HepG2 (cell line): ENCODE results near the gene ANKFY1. TPM values are rescaled to one million over a fixed set of nuclear protein-coding genes. Genes with fewer than 3 reads are reported as not detected.
A peak's percentile ranks its signal among the peaks of the same experiment; 100 is the strongest.

ENCODE experiments used
- CENPT ChIP-seq: sonication (generic); formaldehyde crosslinking; IDR thresholded peaks from 2 replicates; pipeline ENCODE4 v1.8.0; 2022; ENCODE audit warnings: low read depth, mild to moderate bottlenecking, moderate library complexity, missing genetic modification reagents
- EP300 ChIP-seq, 3 experiments: sonication (generic) in 1 of 3; formaldehyde crosslinking in 1 of 3; IDR thresholded peaks; 2 replicates each; pipeline versions ENCODE4 v1.5.1 to v1.6.1; 2011 to 2020; ENCODE audit warnings: low read depth in 2 of 3, low read length in 2 of 3, borderline replicate concordance in 1 of 3, improper control_type of control experiment in 1 of 3, mild to moderate bottlenecking in 1 of 3, missing genetic modification reagents in 1 of 3, moderate library complexity in 1 of 3
- HOXD1 ChIP-seq: sonication (generic); formaldehyde crosslinking; IDR thresholded peaks from 2 replicates; pipeline ENCODE4 v1.5.0; 2020; ENCODE audit warnings: missing genetic modification reagents
- MTA1 ChIP-seq: sonication (generic); formaldehyde crosslinking; IDR thresholded peaks from 2 replicates; pipeline ENCODE4 v1.4.0; 2020; ENCODE audit warnings: missing genetic modification reagents, mild to moderate bottlenecking, borderline replicate concordance
- NCOA2 ChIP-seq: sonication (generic); formaldehyde crosslinking; IDR thresholded peaks from 2 replicates; pipeline ENCODE4 v1.8.0; 2022; ENCODE audit warnings: inconsistent platforms
- NPAS2 ChIP-seq: sonication (generic); formaldehyde crosslinking; IDR thresholded peaks from 2 replicates; pipeline ENCODE4 v1.8.0; 2022; ENCODE audit warnings: mild to moderate bottlenecking, missing genetic modification reagents, borderline replicate concordance
- SIN3B ChIP-seq: fragments of 150-350 bp; IDR thresholded peaks from 2 replicates; pipeline ENCODE4 v1.6.1; 2014; ENCODE audit warnings: low read length
- ZFP36 ChIP-seq: fragments of 150-350 bp; IDR thresholded peaks from 2 replicates; pipeline ENCODE4 v1.6.1; 2018; ENCODE audit warnings: borderline replicate concordance, low read length, low read depth; ENCODE audit not compliant: partially characterized antibody
- ZKSCAN8 ChIP-seq: IDR thresholded peaks from 2 replicates; pipeline ENCODE4 v1.6.1; 2016; ENCODE audit warnings: borderline replicate concordance, missing genetic modification reagents, missing compliant biosample characterization
- ZNF10 ChIP-seq: sonication (generic); formaldehyde crosslinking; IDR thresholded peaks from 2 replicates; pipeline ENCODE4 v1.4.0; 2020; ENCODE audit warnings: mild to moderate bottlenecking, low read depth, missing genetic modification reagents, borderline replicate concordance
- ZNF75D ChIP-seq: sonication (generic); formaldehyde crosslinking; IDR thresholded peaks from 2 replicates; pipeline ENCODE4 v1.8.1; 2023; ENCODE audit warnings: missing genetic modification reagents, mild to moderate bottlenecking, borderline replicate concordance
- ZNF879 ChIP-seq: sonication (generic); formaldehyde crosslinking; IDR thresholded peaks from 2 replicates; pipeline ENCODE4 v1.8.1; 2023; ENCODE audit warnings: missing genetic modification reagents
- polyA plus RNA-seq, 8 experiments: library from polyadenylated mRNA; depleted of rRNA in 3 of 8; stranded (reverse) in 7 of 8; unstranded in 1 of 8; fragments of >200 nt; fragmentation: Illumina TruSeq in 4 of 8; extraction: Trizol in 4 of 8; gene quantifications; 2 replicates each; pipeline versions ENCODE4 v1.2.1 to v1.2.3, GENCODE V29; 2011 to 2016; ENCODE audit warnings: low read depth in 4 of 8, missing spikeins in 1 of 8, mixed read lengths in 1 of 8; ENCODE audit not compliant: insufficient read depth in 1 of 8
- total RNA-seq, 5 experiments: library from RNA; depleted of rRNA; stranded (reverse); fragments of >200 nt; fragmentation: Illumina TruSeq; extraction: Trizol; gene quantifications; 2 replicates each; pipeline ENCODE4 v1.2.3, GENCODE V29; 2016; ENCODE audit warnings: low read depth in 1 of 5
- TF ChIP-seq, protein P1 (sequence below), 2 experiments: fragments of 450-650 bp in 1 of 2; sonication (generic) in 1 of 2; formaldehyde crosslinking in 1 of 2; IDR thresholded peaks; 2 replicates each; pipeline versions ENCODE4 v1.6.1 to v1.8.0; 2016 to 2022; ENCODE audit warnings: antibody characterized with exemption in 1 of 2, mild to moderate bottlenecking in 1 of 2, missing genetic modification reagents in 1 of 2
- TF ChIP-seq, protein P2 (sequence below): IDR thresholded peaks from 2 replicates; pipeline ENCODE4 v1.6.1; 2016; ENCODE audit warnings: missing compliant biosample characterization, missing genetic modification reagents, borderline replicate concordance
- TF ChIP-seq, protein P3 (sequence below): sonication (generic); formaldehyde crosslinking; IDR thresholded peaks from 2 replicates; pipeline ENCODE4 v1.4.0; 2020; ENCODE audit warnings: missing genetic modification reagents

ANKFY1 gene
- total and polyA plus RNA-seq, 2 of the 13 experiments (the other 11 are each of a cell fraction or from before 2014, with no cell fraction given): 11.9 to 16.8 TPM

DNA sequence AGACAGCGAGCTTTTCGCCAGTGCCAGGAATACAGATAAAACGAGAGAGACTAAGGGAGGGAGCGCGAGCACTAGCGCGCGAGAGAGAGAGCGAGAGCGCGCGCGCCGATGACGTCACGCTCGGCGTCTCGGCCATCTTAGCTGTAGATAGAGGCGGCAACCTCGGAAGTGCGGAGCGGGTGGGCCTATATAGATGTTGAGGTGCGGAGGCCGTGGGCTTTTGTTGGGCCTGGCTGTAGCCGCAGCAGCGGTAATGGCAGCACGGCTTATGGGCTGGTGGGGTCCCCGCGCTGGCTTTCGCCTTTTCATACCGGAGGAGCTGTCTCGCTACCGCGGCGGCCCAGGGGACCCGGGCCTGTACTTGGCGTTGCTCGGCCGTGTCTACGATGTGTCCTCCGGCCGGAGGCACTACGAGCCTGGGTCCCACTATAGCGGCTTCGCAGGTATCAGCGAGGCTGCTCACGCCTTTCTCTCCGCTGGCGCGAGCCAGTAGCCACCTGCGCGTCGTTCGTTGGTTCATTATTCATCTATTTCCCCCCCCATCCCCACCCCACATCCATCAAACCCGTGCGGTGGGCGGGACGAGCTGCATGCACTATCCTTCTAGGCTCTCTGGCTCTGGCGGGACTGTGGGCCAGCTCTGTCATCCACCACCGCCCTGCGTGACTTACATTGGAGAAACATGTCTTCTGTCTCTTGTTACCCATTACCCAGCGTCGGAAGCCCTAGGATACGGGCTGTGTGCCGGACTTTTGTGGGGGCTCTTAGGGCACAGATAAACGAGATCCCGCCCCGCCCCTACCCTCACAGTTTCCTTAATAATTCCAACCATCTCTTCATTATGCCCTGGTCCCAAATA lies 120.0 kb downstream of the ANKFY1 start (continued):
- TF ChIP-seq, protein P1, sequence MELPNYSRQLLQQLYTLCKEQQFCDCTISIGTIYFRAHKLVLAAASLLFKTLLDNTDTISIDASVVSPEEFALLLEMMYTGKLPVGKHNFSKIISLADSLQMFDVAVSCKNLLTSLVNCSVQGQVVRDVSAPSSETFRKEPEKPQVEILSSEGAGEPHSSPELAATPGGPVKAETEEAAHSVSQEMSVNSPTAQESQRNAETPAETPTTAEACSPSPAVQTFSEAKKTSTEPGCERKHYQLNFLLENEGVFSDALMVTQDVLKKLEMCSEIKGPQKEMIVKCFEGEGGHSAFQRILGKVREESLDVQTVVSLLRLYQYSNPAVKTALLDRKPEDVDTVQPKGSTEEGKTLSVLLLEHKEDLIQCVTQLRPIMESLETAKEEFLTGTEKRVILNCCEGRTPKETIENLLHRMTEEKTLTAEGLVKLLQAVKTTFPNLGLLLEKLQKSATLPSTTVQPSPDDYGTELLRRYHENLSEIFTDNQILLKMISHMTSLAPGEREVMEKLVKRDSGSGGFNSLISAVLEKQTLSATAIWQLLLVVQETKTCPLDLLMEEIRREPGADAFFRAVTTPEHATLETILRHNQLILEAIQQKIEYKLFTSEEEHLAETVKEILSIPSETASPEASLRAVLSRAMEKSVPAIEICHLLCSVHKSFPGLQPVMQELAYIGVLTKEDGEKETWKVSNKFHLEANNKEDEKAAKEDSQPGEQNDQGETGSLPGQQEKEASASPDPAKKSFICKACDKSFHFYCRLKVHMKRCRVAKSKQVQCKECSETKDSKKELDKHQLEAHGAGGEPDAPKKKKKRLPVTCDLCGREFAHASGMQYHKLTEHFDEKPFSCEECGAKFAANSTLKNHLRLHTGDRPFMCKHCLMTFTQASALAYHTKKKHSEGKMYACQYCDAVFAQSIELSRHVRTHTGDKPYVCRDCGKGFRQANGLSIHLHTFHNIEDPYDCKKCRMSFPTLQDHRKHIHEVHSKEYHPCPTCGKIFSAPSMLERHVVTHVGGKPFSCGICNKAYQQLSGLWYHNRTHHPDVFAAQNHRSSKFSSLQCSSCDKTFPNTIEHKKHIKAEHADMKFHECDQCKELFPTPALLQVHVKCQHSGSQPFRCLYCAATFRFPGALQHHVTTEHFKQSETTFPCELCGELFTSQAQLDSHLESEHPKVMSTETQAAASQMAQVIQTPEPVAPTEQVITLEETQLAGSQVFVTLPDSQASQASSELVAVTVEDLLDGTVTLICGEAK (IDR thresholded peaks at IDR 0.05): no peak
- TF ChIP-seq, protein P1 (CRISPR knock-in tag; IDR thresholded peaks at IDR 0.05): peak; percentile 62
- no peak for TF ChIP-seq ZNF75D
- no peak for TF ChIP-seq SIN3B
- TF ChIP-seq ZNF10 (CRISPR knock-in tag): no peak
- no peak for TF ChIP-seq ZFP36
- TF ChIP-seq, protein P2, sequence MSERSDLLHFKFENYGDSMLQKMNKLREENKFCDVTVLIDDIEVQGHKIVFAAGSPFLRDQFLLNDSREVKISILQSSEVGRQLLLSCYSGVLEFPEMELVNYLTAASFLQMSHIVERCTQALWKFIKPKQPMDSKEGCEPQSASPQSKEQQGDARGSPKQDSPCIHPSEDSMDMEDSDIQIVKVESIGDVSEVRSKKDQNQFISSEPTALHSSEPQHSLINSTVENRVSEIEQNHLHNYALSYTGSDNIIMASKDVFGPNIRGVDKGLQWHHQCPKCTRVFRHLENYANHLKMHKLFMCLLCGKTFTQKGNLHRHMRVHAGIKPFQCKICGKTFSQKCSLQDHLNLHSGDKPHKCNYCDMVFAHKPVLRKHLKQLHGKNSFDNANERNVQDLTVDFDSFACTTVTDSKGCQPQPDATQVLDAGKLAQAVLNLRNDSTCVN (CRISPR knock-in tag): peak; percentile 37; the same call in 1 of the 2 replicates
- TF ChIP-seq NPAS2 (CRISPR knock-in tag): no peak
- no peak for TF ChIP-seq MTA1 (CRISPR knock-in tag)
- TF ChIP-seq NCOA2: peak; percentile 7; the same call in 1 of the 2 replicates
- TF ChIP-seq CENPT (CRISPR knock-in tag): no peak
- peak; percentile 54; the same call in 1 of the 2 replicates for TF ChIP-seq ZKSCAN8 (CRISPR knock-in tag)
- TF ChIP-seq HOXD1 (CRISPR knock-in tag): no peak
- TF ChIP-seq ZNF879 (CRISPR knock-in tag): 0 out of 2 replicates have a peak, but pooled peaks have one; percentile 13
- TF ChIP-seq EP300 (IDR thresholded peaks at IDR 0.05; ENCODE audit: low read depth in 2 of 2, low read length in 2 of 2): no peak
- no peak for TF ChIP-seq EP300 (CRISPR knock-in tag; IDR thresholded peaks at IDR 0.05; ENCODE audit: borderline replicate concordance)
- TF ChIP-seq, protein P3, sequence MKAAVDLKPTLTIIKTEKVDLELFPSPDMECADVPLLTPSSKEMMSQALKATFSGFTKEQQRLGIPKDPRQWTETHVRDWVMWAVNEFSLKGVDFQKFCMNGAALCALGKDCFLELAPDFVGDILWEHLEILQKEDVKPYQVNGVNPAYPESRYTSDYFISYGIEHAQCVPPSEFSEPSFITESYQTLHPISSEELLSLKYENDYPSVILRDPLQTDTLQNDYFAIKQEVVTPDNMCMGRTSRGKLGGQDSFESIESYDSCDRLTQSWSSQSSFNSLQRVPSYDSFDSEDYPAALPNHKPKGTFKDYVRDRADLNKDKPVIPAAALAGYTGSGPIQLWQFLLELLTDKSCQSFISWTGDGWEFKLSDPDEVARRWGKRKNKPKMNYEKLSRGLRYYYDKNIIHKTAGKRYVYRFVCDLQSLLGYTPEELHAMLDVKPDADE: 0 out of 2 replicates have a peak, but pooled peaks have one; percentile 26
